T-helper 1 cell treated with Interleukin-12 subunit alpha and Interleukin-12 subunit beta and Interleukin-4 antibody, amounts not matched to agents 30 μg/mL and 1 μg/mL, for 36 hours (primary cell): ENCODE data around the gene MED26.
"Not testable (repeated sequence)": the region's sequence is repeated elsewhere in the genome, so short reads cannot be mapped to it uniquely, and the experiment has no call there.

ENCODE experiments used
- H3K27ac Mint-ChIP-seq: one replicate; pipeline ENCODE4 v1.8.0; 2021; ENCODE audit warnings: mild to moderate bottlenecking, mixed read lengths
- H3K27me3 Mint-ChIP-seq: one replicate; pipeline ENCODE4 v1.8.0; 2021; ENCODE audit warnings: low read depth, mixed read lengths
- H3K36me3 Mint-ChIP-seq: one replicate; pipeline ENCODE4 v1.8.0; 2021; ENCODE audit warnings: low read depth, mixed read lengths
- H3K4me1 Mint-ChIP-seq: one replicate; pipeline ENCODE4 v1.8.0; 2021; ENCODE audit warnings: low read depth, mixed read lengths
- H3K4me3 Mint-ChIP-seq: one replicate; pipeline ENCODE4 v1.8.0; 2021; ENCODE audit warnings: mild to moderate bottlenecking, moderate library complexity, mixed read lengths
- H3K9me3 Mint-ChIP-seq: one replicate; pipeline ENCODE4 v1.8.0; 2021; ENCODE audit warnings: mixed read lengths

Gene MED26

GRCh38 chr19:16657384-16657783 lies 29.4 kb upstream of the MED26 start:
- Mint-ChIP-seq H3K4me1 (peaks cover 26% of the 10 kb centered on the region), H3K4me3 (peak overlapping the region; percentile 28), H3K27ac (peak overlapping the region; percentile 36), H3K36me3 (peaks cover 28% of the 10 kb centered on the region), H3K27me3 (peaks cover 7% of the 10 kb centered on the region), H3K9me3 (no peaks in the 10 kb centered on the region)

- no peaks in the 10 kb centered on the region for H3K27me3 Mint-ChIP-seq
- H3K36me3 Mint-ChIP-seq = peaks cover 41% of the 10 kb centered on the region
- H3K9me3 Mint-ChIP-seq = no peaks in the 10 kb centered on the region
- no peak overlapping the region for H3K4me3 Mint-ChIP-seq
- peaks cover 21% of the 10 kb centered on the region for H3K4me1 Mint-ChIP-seq
- no peak overlapping the region for H3K27ac Mint-ChIP-seq
Observed at GRCh38 chr19:16655727-16656126, 27.7 kb upstream of the MED26 start.

GRCh38 chr19:16654627-16655026 lies 26.6 kb upstream of the MED26 start:
- peaks cover 49% of the 10 kb centered on the region for H3K36me3 Mint-ChIP-seq
- no peaks in the 10 kb centered on the region for H3K9me3 Mint-ChIP-seq
- H3K4me3 Mint-ChIP-seq = no peak overlapping the region
- H3K27me3 Mint-ChIP-seq = no peaks in the 10 kb centered on the region
- H3K27ac Mint-ChIP-seq = no peak overlapping the region
- H3K4me1 Mint-ChIP-seq = peaks cover 27% of the 10 kb centered on the region

- H3K4me1 Mint-ChIP-seq = peaks cover 28% of the 10 kb centered on the region
- H3K4me3 Mint-ChIP-seq = no peak overlapping the region
- H3K36me3 Mint-ChIP-seq = peaks cover 51% of the 10 kb centered on the region
- no peaks in the 10 kb centered on the region for H3K9me3 Mint-ChIP-seq
- no peak overlapping the region for H3K27ac Mint-ChIP-seq
- no peaks in the 10 kb centered on the region for H3K27me3 Mint-ChIP-seq
Observed at GRCh38 chr19:16654140-16654539, 26.1 kb upstream of the MED26 start.

GRCh38 chr19:16652854-16653253 lies 24.9 kb upstream of the MED26 start:
- Mint-ChIP-seq H3K27me3 (no peaks in the 10 kb centered on the region), H3K36me3 (peaks cover 46% of the 10 kb centered on the region), H3K4me1 (peaks cover 17% of the 10 kb centered on the region), H3K9me3 (no peaks in the 10 kb centered on the region), H3K27ac (no peak overlapping the region), H3K4me3 (no peak overlapping the region)

- H3K27ac Mint-ChIP-seq, H3K27me3 Mint-ChIP-seq, H3K9me3 Mint-ChIP-seq, H3K4me3 Mint-ChIP-seq: not testable (repeated sequence)
- H3K4me1 Mint-ChIP-seq = peaks cover 11% of the 10 kb centered on the region
- H3K36me3 Mint-ChIP-seq = peaks cover 47% of the 10 kb centered on the region
Observed at GRCh38 chr19:16651421-16652188, 23.6 kb upstream of the MED26 start.

- peaks cover 47% of the 10 kb centered on the region for H3K36me3 Mint-ChIP-seq
- H3K4me3 Mint-ChIP-seq = no peak overlapping the region
- no peaks in the 10 kb centered on the region for H3K9me3 Mint-ChIP-seq
- no peak overlapping the region for H3K27ac Mint-ChIP-seq
- peaks cover 11% of the 10 kb centered on the region for H3K4me1 Mint-ChIP-seq
- no peaks in the 10 kb centered on the region for H3K27me3 Mint-ChIP-seq
Observed at GRCh38 chr19:16650821-16651220, 22.8 kb upstream of the MED26 start.

- Mint-ChIP-seq H3K27ac (no peak overlapping the region), H3K36me3 (peaks cover 50% of the 10 kb centered on the region), H3K27me3 (no peaks in the 10 kb centered on the region), H3K4me1 (peaks cover 11% of the 10 kb centered on the region), H3K9me3 (no peaks in the 10 kb centered on the region), H3K4me3 (no peak overlapping the region)
Observed at GRCh38 chr19:16649734-16650133, 21.7 kb upstream of the MED26 start.

GRCh38 chr19:16645140-16645539 lies 17.1 kb upstream of the MED26 start:
- no peak overlapping the region for H3K27ac Mint-ChIP-seq
- H3K36me3 Mint-ChIP-seq = peaks cover 32% of the 10 kb centered on the region
- no peaks in the 10 kb centered on the region for H3K9me3 Mint-ChIP-seq
- H3K27me3 Mint-ChIP-seq = no peaks in the 10 kb centered on the region
- peaks cover 7% of the 10 kb centered on the region for H3K4me1 Mint-ChIP-seq
- no peak overlapping the region for H3K4me3 Mint-ChIP-seq

GRCh38 chr19:16641695-16642094 lies 13.7 kb upstream of the MED26 start:
- Mint-ChIP-seq H3K4me3 (no peak overlapping the region), H3K36me3 (peaks cover 21% of the 10 kb centered on the region), H3K4me1 (peaks cover 12% of the 10 kb centered on the region), H3K27ac (no peak overlapping the region), H3K27me3 (no peaks in the 10 kb centered on the region), H3K9me3 (no peaks in the 10 kb centered on the region)

- Mint-ChIP-seq H3K27me3 (no peaks in the 10 kb centered on the region), H3K36me3 (peaks cover 21% of the 10 kb centered on the region), H3K27ac (no peak overlapping the region), H3K4me1 (peaks cover 13% of the 10 kb centered on the region), H3K9me3 (no peaks in the 10 kb centered on the region), H3K4me3 (no peak overlapping the region)
Observed at GRCh38 chr19:16640951-16641350, 12.9 kb upstream of the MED26 start.

GRCh38 chr19:16638666-16639065 lies 10.7 kb upstream of the MED26 start:
- peaks cover 14% of the 10 kb centered on the region for H3K4me1 Mint-ChIP-seq
- no peak overlapping the region for H3K4me3 Mint-ChIP-seq
- H3K27me3 Mint-ChIP-seq = no peaks in the 10 kb centered on the region
- no peak overlapping the region for H3K27ac Mint-ChIP-seq
- H3K36me3 Mint-ChIP-seq = peaks cover 20% of the 10 kb centered on the region
- H3K9me3 Mint-ChIP-seq = no peaks in the 10 kb centered on the region

GRCh38 chr19:16637535-16637934 lies 9.5 kb upstream of the MED26 start:
- peaks cover 15% of the 10 kb centered on the region for H3K36me3 Mint-ChIP-seq
- peak overlapping the region; percentile 36 for H3K27ac Mint-ChIP-seq
- H3K4me3 Mint-ChIP-seq = no peak overlapping the region

GRCh38 chr19:16631465-16631864 lies 3.5 kb upstream of the MED26 start:
- H3K27me3 Mint-ChIP-seq = no peaks in the 10 kb centered on the region
- H3K4me1 Mint-ChIP-seq = peaks cover 25% of the 10 kb centered on the region
- peaks cover 21% of the 10 kb centered on the region for H3K36me3 Mint-ChIP-seq
- no peak overlapping the region for H3K27ac Mint-ChIP-seq
- no peak overlapping the region for H3K4me3 Mint-ChIP-seq
- H3K9me3 Mint-ChIP-seq = no peaks in the 10 kb centered on the region

More at GRCh38 chr19:16637535-16637934, 9.5 kb upstream of the MED26 start:
- Mint-ChIP-seq H3K9me3 (no peaks in the 10 kb centered on the region), H3K4me1 (peaks cover 14% of the 10 kb centered on the region), H3K27me3 (no peaks in the 10 kb centered on the region)

- Mint-ChIP-seq H3K4me1 (peaks cover 42% of the 10 kb centered on the region), H3K27me3 (no peaks in the 10 kb centered on the region), H3K36me3 (peaks cover 26% of the 10 kb centered on the region), H3K27ac (peak overlapping the region; percentile 99), H3K4me3 (peak overlapping the region; percentile 97), H3K9me3 (no peaks in the 10 kb centered on the region)
Observed at GRCh38 chr19:16628984-16629691, 1.1 kb upstream of the MED26 start.
